EH (cell line): ENCODE measurements around the gene LUZP2.
"Not testable (repeated sequence)": the region's sequence is repeated elsewhere in the genome, so short reads cannot be mapped to it uniquely, and the experiment has no call there.

Source experiments
- DNase-seq: peaks from one replicate; pipeline ENCODE4 v3.0.0-alpha.2; 2015; ENCODE audit warnings: low read depth

The LUZP2 gene

DNA sequence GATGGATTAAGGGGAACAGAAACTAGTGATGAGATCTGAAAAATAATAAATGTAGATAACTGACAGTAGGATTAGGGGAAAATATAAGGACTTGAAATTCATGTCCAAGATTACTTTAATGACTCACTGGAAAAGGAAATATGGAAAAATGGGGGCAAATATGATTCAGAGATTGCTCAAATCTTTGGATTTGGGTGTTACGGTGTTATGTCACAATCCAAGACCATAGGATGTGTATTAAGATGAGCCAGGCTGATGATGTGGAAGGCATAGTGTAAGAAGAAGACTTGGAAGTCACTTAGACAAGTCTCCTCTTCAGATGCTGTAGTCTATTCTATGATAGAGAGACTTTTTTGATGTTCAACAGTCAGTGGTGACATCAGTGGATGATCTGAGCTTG lies 323.7 kb downstream of the LUZP2 start:
- DNase-seq, result no peak

GRCh38 chr11:24828938-24829605 lies 332.2 kb downstream of the LUZP2 start:
- DNase-seq, result no peak

DNA sequence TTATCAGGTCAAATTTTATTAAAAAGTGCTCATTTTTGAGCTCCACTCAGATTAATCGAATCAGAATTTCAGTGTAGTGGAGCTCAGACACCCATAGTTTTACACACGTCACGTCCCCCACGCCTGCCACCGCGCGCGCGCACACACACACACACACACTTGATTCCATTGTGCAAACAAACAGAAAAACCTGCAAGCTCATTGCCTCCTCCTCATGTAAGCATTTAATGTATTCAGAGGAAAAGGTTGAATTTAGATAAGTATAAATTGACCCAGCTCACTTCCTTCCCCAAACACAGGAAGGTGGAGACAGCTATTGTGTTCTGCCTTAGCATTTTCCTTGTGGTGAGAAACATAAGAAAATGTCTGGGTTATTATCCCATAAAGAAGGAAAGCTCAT lies 336.7 kb downstream of the LUZP2 start:
- DNase-seq, result no peak

GRCh38 chr11:24837112-24837511 lies 340.3 kb downstream of the LUZP2 start:
- DNase-seq, result no peak

DNA sequence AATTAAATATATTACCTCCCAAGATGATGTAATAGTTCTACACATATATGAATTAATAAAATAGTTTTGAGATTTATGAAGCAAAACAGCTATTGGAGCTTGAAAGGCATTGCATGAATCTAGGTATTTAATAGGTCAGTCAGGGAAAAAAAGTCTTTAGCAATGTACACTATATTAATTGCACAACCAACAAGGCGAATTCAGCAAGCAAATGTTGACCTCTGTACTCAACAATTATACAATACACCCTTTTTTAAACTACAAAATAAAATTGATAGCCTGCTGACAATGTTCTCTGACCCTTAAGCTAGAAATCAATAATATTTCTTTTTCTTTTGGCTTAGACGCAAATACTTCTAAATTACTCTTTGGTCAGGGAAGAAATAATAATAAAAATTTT lies 345.5 kb downstream of the LUZP2 start:
- DNase-seq, result no peak

DNA sequence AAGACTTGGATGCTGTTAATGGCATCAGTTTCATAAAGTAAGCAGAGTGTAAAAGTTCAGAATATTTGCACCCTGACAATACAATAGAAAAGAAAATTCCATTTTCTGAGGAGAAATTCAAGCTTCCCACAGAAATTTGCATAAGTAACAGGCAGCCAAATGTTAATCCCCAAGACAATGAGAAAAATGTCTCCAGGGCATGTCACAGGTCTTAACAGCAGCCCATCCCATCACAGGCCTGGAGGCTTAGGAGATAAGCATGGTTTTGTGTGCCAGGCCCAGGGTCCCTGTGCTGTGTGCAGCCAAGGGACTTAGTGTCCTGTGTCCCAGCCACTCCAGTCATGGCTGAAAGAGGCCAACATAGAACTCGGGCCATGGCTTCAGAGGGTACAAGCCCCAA lies 347.6 kb downstream of the LUZP2 start:
- DNase-seq, result no peak

- DNase-seq, result no peak
These were observed 352.0 kb downstream of the LUZP2 start for GRCh38 chr11:24848857-24849256.

- DNase-seq, result no peak
These were observed 359.1 kb downstream of the LUZP2 start for GRCh38 chr11:24855951-24856350.

- DNase-seq, result no peak
These were observed 363.0 kb downstream of the LUZP2 start for GRCh38 chr11:24859801-24860300.

DNA sequence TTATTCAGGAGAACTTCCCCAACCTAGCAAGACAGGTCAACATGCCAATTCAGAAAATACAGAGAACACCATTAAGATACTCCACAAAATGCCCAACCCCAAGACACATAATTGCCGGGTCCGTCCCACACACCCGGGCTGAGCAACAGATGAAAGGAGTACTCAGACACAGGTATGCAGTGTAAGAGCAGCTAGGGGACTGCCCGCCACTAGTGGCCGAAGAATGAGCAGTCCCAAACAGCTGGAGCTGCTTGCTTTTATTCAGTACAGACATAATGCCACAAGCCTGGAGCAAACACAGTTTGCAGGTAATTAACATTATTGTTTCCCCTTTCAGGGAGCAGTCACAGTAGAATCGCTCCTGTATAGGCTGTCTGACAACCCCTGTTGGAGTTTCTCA lies 364.6 kb downstream of the LUZP2 start:
- DNase-seq, result no peak

GRCh38 chr11:24866743-24867142 lies 369.9 kb downstream of the LUZP2 start:
- DNase-seq, result no peak

- no peak for DNase-seq
These were observed 373.2 kb downstream of the LUZP2 start for GRCh38 chr11:24870048-24870447.

DNA sequence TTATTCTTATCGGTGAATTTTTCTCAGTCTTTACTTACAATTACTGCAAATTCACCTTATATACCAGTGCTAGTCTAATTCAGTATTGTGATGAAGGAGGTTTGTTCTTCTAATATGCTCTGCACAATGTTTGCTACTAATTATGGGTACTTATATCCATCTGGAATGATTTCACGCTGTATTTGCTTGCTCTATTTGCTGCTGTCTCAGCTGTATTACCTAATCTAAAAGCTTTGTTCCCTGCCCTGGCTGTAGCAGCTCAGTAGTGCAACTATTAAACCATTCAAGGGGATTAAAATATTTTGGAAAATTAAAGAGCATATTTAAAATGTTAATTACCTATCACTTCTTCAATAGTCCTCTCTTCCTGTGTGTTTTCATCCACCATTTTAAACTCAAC lies 375.3 kb downstream of the LUZP2 start:
- no peak for DNase-seq

DNA sequence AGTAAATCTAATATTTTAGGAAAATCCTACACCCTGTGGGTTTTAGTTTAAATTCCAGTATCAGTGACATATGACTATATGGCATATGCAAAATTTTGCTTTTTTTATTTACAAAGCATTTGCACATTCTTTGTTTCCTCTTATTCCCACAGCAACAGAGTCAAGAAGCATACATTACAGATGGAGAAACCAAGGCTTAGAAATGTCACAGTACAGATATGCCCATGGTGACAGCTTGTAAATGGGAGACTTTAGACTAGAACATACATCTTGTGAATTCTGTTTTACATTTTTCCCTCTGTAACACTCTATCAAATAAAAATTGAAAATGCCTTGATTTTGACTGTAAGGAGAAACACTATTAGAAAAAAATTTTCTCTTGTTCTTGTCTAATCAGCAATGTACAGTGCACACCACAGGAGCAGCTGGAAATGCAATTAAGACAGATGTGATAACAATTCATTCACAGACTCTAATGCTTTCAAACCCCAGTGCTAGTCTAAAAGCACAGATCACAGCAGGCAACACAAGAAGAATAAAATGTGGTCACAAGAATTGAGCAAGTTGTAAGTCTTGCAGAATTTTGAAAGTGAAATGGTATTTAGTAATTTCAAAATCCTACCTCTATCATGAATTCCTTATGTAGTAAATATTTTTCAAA lies 375.9 kb downstream of the LUZP2 start:
- DNase-seq, result no peak

DNA sequence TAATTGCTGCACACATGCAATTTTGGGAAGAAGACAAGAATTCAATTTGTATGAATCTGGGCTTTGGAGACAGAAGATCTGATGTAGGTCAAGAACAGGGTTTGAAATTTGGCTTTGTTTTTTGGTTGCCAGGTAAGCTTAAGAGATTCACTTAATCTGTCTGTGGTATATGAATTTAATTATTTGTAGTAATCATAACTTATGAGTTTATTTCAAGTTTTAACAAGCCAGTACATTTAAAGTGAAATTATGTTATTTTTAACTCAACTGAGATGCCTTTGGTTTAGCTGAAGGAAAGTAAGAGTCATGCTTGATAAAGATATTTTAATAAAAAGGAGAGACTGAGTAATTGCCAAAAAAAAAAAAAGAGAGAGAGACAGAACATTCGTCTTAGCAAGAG lies 384.1 kb downstream of the LUZP2 start:
- no peak for DNase-seq

GRCh38 chr11:24885580-24886173 lies 388.8 kb downstream of the LUZP2 start:
- DNase-seq, result no peak

GRCh38 chr11:24886880-24887619 lies 390.2 kb downstream of the LUZP2 start:
- DNase-seq, result no peak

DNA sequence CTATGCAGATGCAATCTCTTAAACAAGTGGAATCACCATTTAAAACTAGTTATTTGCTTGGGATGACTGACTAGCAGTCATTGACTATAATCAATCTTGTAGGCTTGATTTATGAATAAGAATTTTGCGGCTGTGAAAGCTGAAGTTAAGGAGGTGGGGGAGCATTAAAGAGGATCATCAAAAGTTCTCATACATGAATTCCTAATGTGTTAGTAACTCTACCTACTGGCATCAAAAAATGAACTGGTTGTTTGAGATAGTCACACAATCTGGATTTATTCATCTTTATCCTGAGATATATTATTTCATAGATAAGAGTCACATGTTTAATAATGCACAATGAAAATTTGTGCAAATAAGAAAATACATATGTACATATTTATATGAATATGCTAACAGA lies 393.6 kb downstream of the LUZP2 start:
- no peak for DNase-seq

- not testable (repeated sequence) for DNase-seq
These were observed 395.1 kb downstream of the LUZP2 start for GRCh38 chr11:24891845-24892492.

DNA sequence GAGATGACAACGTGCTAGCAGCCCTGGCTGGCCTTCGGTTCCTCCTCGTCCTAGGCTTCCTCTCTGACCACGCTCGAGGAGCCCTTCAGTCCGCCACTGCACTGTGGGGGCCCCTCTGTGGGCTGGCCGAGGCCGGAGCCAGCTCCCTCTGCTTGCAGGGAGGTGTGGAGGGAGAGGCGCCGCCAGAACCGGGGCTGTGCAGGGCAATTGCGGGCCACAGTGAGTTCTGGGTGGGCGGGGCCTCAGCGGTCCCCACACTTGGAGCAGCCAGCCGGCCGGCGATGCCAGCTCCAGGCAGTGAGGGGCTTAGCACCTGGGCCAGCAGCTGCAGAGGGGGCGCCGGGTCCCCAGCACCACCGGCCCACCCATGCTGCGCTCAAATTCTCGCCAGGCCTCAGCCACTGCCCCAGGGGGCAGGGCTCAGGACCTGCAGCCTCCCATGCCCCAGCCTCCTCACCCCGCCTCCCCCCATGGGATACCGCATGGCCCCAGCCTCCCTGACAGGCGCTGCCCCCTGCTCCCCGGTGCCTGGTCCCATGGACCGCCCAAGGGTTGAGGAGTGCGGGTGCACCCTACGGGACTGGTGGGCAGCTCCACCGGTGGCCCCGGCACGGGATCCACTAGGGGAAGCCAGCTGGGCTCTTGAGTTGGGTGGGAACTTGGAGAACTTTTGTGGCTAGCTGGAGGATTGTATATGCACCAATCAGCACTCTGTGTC lies 399.4 kb downstream of the LUZP2 start:
- DNase-seq, result no peak

- DNase-seq, result no peak
These were observed 403.7 kb downstream of the LUZP2 start for GRCh38 chr11:24900514-24900913.
